HEK293 (cell line): ENCODE data around the gene MTMR4.
A peak's percentile ranks its signal among the peaks of the same experiment; 100 is the strongest.

Experiments
- CTCF ChIA-PET: fragments of 350-600 bp; formaldehyde crosslinking; extraction: SDS; loops from one replicate; lab custom pipeline; 2021; ENCODE audit warnings: antibody characterized with exemption; lab: Yijun Ruan, JAX
- POLR2A ChIA-PET: fragments of 300-600 bp; formaldehyde crosslinking; extraction: SDS; loops from one replicate; lab custom pipeline; 2020; ENCODE audit warnings: antibody characterized with exemption, inconsistent platforms; lab: Yijun Ruan, JAX
- H3K27ac ChIP-seq: fragments of 200-500 bp; sonication (Bioruptor generic); 2 replicates; pipeline ENCODE4 v1.5.1; 2014; ENCODE audit warnings: low read depth, low read length, control low read depth, inconsistent platforms; ENCODE audit errors: extremely low read depth
- H3K36me3 ChIP-seq, 2 experiments: fragments of 200-500 bp in 1 of 2; sonication (Bioruptor generic) in 1 of 2; 1 replicate in 1 of 2; 2 replicates in 1 of 2; pipeline ENCODE4 v1.5.1; 2014 to 2017; ENCODE audit warnings: inconsistent platforms in 2 of 2, low read length in 2 of 2; ENCODE audit not compliant: control insufficient read depth in 2 of 2, insufficient read depth in 1 of 2
- H3K4me1 ChIP-seq: fragments of 200-500 bp; sonication (Bioruptor generic); 2 replicates; pipeline ENCODE4 v1.5.1; 2014; ENCODE audit warnings: mild to moderate bottlenecking, low read length, inconsistent platforms; ENCODE audit not compliant: control insufficient read depth, insufficient read depth
- H3K4me3 ChIP-seq: 2 replicates; pipeline ENCODE4 v1.5.1; 2011; ENCODE audit warnings: low read depth, mild to moderate bottlenecking, control low read depth, low read length, moderate library complexity
- H3K9me3 ChIP-seq: fragments of 200-500 bp; sonication (Bioruptor generic); 2 replicates; pipeline ENCODE4 v1.5.1; 2014; ENCODE audit warnings: low read depth, low read length, inconsistent platforms; ENCODE audit not compliant: control insufficient read depth, insufficient read depth
- ATF2 ChIP-seq: fragments of 450-650 bp; formaldehyde crosslinking; IDR thresholded peaks from 2 replicates; pipeline ENCODE4 v1.5.1; 2016; ENCODE audit warnings: missing biosample characterization, missing genetic modification characterization, low read depth
- BCL11A ChIP-seq: fragments of 450-650 bp; formaldehyde crosslinking; IDR thresholded peaks from 2 replicates; pipeline ENCODE4 v1.5.1; 2016; ENCODE audit warnings: low read depth, missing biosample characterization, missing genetic modification characterization
- HOXC10 ChIP-seq: sonication (generic); formaldehyde crosslinking; IDR thresholded peaks from 2 replicates; pipeline ENCODE4 v1.8.1; 2023; ENCODE audit warnings: mild to moderate bottlenecking, missing genetic modification reagents
- MYNN ChIP-seq: fragments of 450-650 bp; formaldehyde crosslinking; IDR thresholded peaks from 2 replicates; pipeline ENCODE4 v1.5.1; 2016; ENCODE audit warnings: missing biosample characterization, missing genetic modification characterization, borderline replicate concordance
- PRDM1 ChIP-seq: fragments of 450-650 bp; formaldehyde crosslinking; IDR thresholded peaks from 2 replicates; pipeline ENCODE4; 2016; ENCODE audit warnings: missing biosample characterization, missing genetic modification characterization
- REST ChIP-seq: fragments of 450-650 bp; formaldehyde crosslinking; IDR thresholded peaks from 2 replicates; pipeline ENCODE4 v1.5.1; 2016; ENCODE audit warnings: missing biosample characterization, missing genetic modification characterization
- SCRT2 ChIP-seq: fragments of 450-650 bp; formaldehyde crosslinking; IDR thresholded peaks from 2 replicates; pipeline ENCODE4 v1.5.1; 2016; ENCODE audit warnings: missing biosample characterization, missing genetic modification characterization
- YY2 ChIP-seq: fragments of 450-650 bp; formaldehyde crosslinking; IDR thresholded peaks from 2 replicates; pipeline ENCODE4 v1.5.1; 2016; ENCODE audit warnings: missing biosample characterization, missing genetic modification characterization
- ZBTB1 ChIP-seq: fragments of 450-650 bp; formaldehyde crosslinking; IDR thresholded peaks from 2 replicates; pipeline ENCODE4 v1.5.1; 2016; ENCODE audit warnings: missing biosample characterization, missing genetic modification characterization
- ZBTB17 ChIP-seq: fragments of 450-650 bp; formaldehyde crosslinking; IDR thresholded peaks from 2 replicates; pipeline ENCODE4 v1.5.1; 2016; ENCODE audit warnings: missing biosample characterization, missing genetic modification characterization
- ZEB2 ChIP-seq: fragments of 450-650 bp; formaldehyde crosslinking; IDR thresholded peaks from 2 replicates; pipeline ENCODE4 v1.5.1; 2016; ENCODE audit warnings: missing biosample characterization, missing genetic modification characterization
- ZNF19 ChIP-seq: fragments of 450-650 bp; formaldehyde crosslinking; IDR thresholded peaks from 2 replicates; pipeline ENCODE4; 2016; ENCODE audit warnings: missing biosample characterization, missing genetic modification characterization, low read depth
- ZNF221 ChIP-seq: fragments of 450-650 bp; formaldehyde crosslinking; IDR thresholded peaks from 2 replicates; pipeline ENCODE4 v1.5.1; 2017; ENCODE audit warnings: missing biosample characterization, missing genetic modification characterization, borderline replicate concordance
- ZNF223 ChIP-seq: fragments of 450-650 bp; formaldehyde crosslinking; IDR thresholded peaks from 2 replicates; pipeline ENCODE4 v1.5.1; 2016; ENCODE audit warnings: missing biosample characterization, missing genetic modification characterization
- ZNF23 ChIP-seq: fragments of 450-650 bp; formaldehyde crosslinking; IDR thresholded peaks from 2 replicates; pipeline ENCODE4 v1.5.1; 2016; ENCODE audit warnings: missing biosample characterization, missing genetic modification characterization, borderline replicate concordance
- ZNF26 ChIP-seq: fragments of 450-650 bp; formaldehyde crosslinking; IDR thresholded peaks from 2 replicates; pipeline ENCODE4 v1.5.1; 2016; ENCODE audit warnings: missing biosample characterization, missing genetic modification characterization
- ZNF311 ChIP-seq: fragments of 450-650 bp; formaldehyde crosslinking; IDR thresholded peaks from 2 replicates; pipeline ENCODE4 v1.5.1; 2017; ENCODE audit warnings: missing biosample characterization, missing genetic modification characterization, borderline replicate concordance
- ZNF341 ChIP-seq: fragments of 450-650 bp; formaldehyde crosslinking; IDR thresholded peaks from 2 replicates; pipeline ENCODE4; 2016; ENCODE audit warnings: low read depth, missing biosample characterization, missing genetic modification characterization
- ZNF398 ChIP-seq: fragments of 450-650 bp; formaldehyde crosslinking; IDR thresholded peaks from 2 replicates; pipeline ENCODE4 v1.5.1; 2017; ENCODE audit warnings: missing biosample characterization, missing genetic modification characterization
- ZNF416 ChIP-seq: fragments of 450-650 bp; formaldehyde crosslinking; IDR thresholded peaks from 2 replicates; pipeline ENCODE4 v1.5.1; 2016; ENCODE audit warnings: missing biosample characterization, missing genetic modification characterization
- ZNF423 ChIP-seq: fragments of 450-650 bp; formaldehyde crosslinking; IDR thresholded peaks from 2 replicates; pipeline ENCODE4 v1.5.1; 2016; ENCODE audit warnings: missing biosample characterization, missing genetic modification characterization
- ZNF473 ChIP-seq: fragments of 450-650 bp; formaldehyde crosslinking; IDR thresholded peaks from 2 replicates; pipeline ENCODE4 v1.5.1; 2017; ENCODE audit warnings: missing biosample characterization, missing genetic modification characterization
- ZNF548 ChIP-seq: fragments of 450-650 bp; formaldehyde crosslinking; IDR thresholded peaks from 2 replicates; pipeline ENCODE4 v1.5.1; 2016; ENCODE audit warnings: missing biosample characterization, missing genetic modification characterization
- ZNF571 ChIP-seq: fragments of 450-650 bp; formaldehyde crosslinking; IDR thresholded peaks from 2 replicates; pipeline ENCODE4 v1.5.0; 2017; ENCODE audit warnings: missing biosample characterization, missing genetic modification characterization
- ZNF621 ChIP-seq: fragments of 450-650 bp; formaldehyde crosslinking; IDR thresholded peaks from 2 replicates; pipeline ENCODE4 v1.5.1; 2017; ENCODE audit warnings: missing biosample characterization, missing genetic modification characterization
- ZNF658 ChIP-seq: fragments of 450-650 bp; formaldehyde crosslinking; IDR thresholded peaks from 2 replicates; pipeline ENCODE4; 2016; ENCODE audit warnings: missing biosample characterization, missing genetic modification characterization
- ZNF747 ChIP-seq: fragments of 450-650 bp; formaldehyde crosslinking; IDR thresholded peaks from 2 replicates; pipeline ENCODE4 v1.5.1; 2016; ENCODE audit warnings: missing biosample characterization, missing genetic modification characterization
- ZNF76 ChIP-seq: fragments of 450-650 bp; formaldehyde crosslinking; IDR thresholded peaks from 2 replicates; pipeline ENCODE4; 2016; ENCODE audit warnings: low read depth, missing biosample characterization, missing genetic modification characterization, borderline replicate concordance
- ZNF830 ChIP-seq: fragments of 450-650 bp; IDR thresholded peaks from 2 replicates; pipeline ENCODE4 v1.5.0; 2018; ENCODE audit warnings: missing biosample characterization, missing genetic modification characterization, low read depth, mild to moderate bottlenecking, moderate library complexity
- ZNF843 ChIP-seq: fragments of 450-650 bp; formaldehyde crosslinking; IDR thresholded peaks from 2 replicates; pipeline ENCODE4 v1.5.1; 2016; ENCODE audit warnings: missing biosample characterization, missing genetic modification characterization

Gene MTMR4

DNA sequence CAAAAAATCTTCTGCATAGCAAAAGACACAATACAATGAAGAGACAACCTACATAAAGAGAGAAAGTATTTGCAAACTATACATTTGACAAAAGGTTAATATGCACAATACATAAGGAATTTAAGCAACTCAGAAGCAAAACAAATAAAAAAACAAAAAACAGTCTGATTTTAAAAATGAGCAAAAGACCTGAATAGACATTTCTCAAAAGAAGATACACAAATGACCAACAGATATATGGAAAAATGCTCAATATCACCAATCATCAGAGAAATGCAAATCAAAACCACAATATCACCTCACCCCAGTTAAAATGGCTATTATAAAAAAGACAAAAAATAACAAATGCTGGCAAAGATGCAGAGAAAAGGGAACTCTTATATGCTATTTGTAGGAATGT is 58.9 kb downstream of the MTMR4 start (continued):
- TF ChIP-seq ZNF843 (tag by site-specific recombination): no peak
- TF ChIP-seq BCL11A (tag by site-specific recombination): no peak
- TF ChIP-seq ZNF221 (tag by site-specific recombination): no peak
- TF ChIP-seq ZNF416: no peak
- no peak for TF ChIP-seq ZBTB1 (tag by site-specific recombination)
- no peak for TF ChIP-seq ZNF26 (tag by site-specific recombination)

DNA sequence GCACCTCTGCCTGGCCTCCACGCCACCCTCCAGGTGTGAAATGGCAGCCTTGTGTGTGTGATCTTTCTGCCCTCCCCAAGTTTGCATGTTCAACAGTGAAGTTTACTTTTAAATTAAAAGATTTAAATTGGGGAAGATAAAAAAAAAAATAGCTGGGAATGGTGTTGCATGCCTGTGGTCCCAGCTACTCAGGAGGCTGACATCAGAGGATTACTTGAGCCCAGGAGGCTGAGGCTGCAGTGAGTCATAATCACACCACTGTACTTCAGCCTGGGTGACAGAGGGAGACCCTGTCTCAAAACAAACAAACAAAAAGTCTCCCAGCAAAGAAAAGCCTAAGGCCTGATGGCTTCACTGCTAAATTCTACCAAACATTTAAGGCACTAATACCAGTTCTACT is 61.7 kb downstream of the MTMR4 start:
- no peak overlapping the region for H3K4me3 ChIP-seq
- no peak overlapping the region for H3K27ac ChIP-seq
- H3K36me3 ChIP-seq: no peaks in the 10 kb centered on the region
- H3K4me1 ChIP-seq: no peaks in the 10 kb centered on the region
- CTCF ChIA-PET: interaction anchor here (0.6 to 8.0 kb wide), 2 partner anchors 137 to 286 kb away, joined by 4 to 189 read pairs; partner anchors contain the start of gene OR4D2
- H3K9me3 ChIP-seq: no peaks in the 10 kb centered on the region
- POLR2A ChIA-PET: no interaction called here
- TF ChIP-seq ZNF311 (tag by site-specific recombination) (no peak), REST (tag by site-specific recombination) (no peak), ZNF423 (tag by site-specific recombination) (no peak), ZBTB17 (tag by site-specific recombination) (0 out of 2 replicates have a peak, but pooled peaks have one; percentile 19), ZNF571 (tag by site-specific recombination) (no peak), ZNF658 (tag by site-specific recombination) (no peak), ZNF398 (tag by site-specific recombination) (0 out of 2 replicates have a peak, but pooled peaks have one; percentile 11), ZNF548 (tag by site-specific recombination) (no peak), SCRT2 (tag by site-specific recombination) (no peak), MYNN (tag by site-specific recombination) (no peak), ZNF341 (tag by site-specific recombination) (no peak), ZNF621 (tag by site-specific recombination) (no peak), ZNF830 (tag by site-specific recombination) (no peak), PRDM1 (tag by site-specific recombination) (no peak), HOXC10 (no peak), ZNF473 (tag by site-specific recombination) (no peak), YY2 (tag by site-specific recombination) (no peak), ZNF747 (tag by site-specific recombination) (no peak), ZNF19 (no peak), ZNF76 (tag by site-specific recombination) (no peak), ZNF23 (tag by site-specific recombination) (no peak), ZEB2 (tag by site-specific recombination) (peak; percentile 58; the same call in 1 of the 2 replicates), ATF2 (no peak), ZNF223 (no peak)
